Suprapubic skin (tissue), 4 donors: ENCODE results near the gene NLRC5. TPM values are rescaled to one million over a fixed set of nuclear protein-coding genes. Genes with fewer than 3 reads are reported as not detected.
A peak's percentile ranks its signal among the peaks of the same experiment; 100 is the strongest.
"Not testable (repeated sequence)": the region's sequence is repeated elsewhere in the genome, so short reads cannot be mapped to it uniquely, and the experiment has no call there.

Source experiments
- DNase-seq, 2 donors: peaks; one replicate each; pipeline ENCODE4 v3.0.0-alpha.2; 2019; ENCODE audit warnings: low spot score in 2 of 2
- H3K27ac ChIP-seq: fragments of 200-600 bp; sonication (generic); one replicate; pipeline ENCODE4 v1.5.1; 2019
- H3K27me3 ChIP-seq: fragments of 200-600 bp; sonication (generic); one replicate; pipeline ENCODE4 v1.5.1; 2019
- H3K36me3 ChIP-seq: fragments of 200-600 bp; sonication (generic); one replicate; pipeline ENCODE4 v1.5.1; 2019
- H3K4me1 ChIP-seq: fragments of 200-600 bp; sonication (generic); one replicate; pipeline ENCODE4 v1.5.1; 2019
- H3K4me3 ChIP-seq: fragments of 200-600 bp; sonication (generic); one replicate; pipeline ENCODE4 v1.5.1; 2019; ENCODE audit warnings: mild to moderate bottlenecking
- H3K9me3 ChIP-seq: fragments of 200-600 bp; sonication (generic); one replicate; pipeline ENCODE4 v1.5.1; 2019
- CTCF ChIP-seq, 2 donors: fragments of 200-600 bp in 1 of 2; fragments of 450-650 bp in 1 of 2; sonication (generic) in 1 of 2; IDR thresholded peaks; one replicate each; pipeline ENCODE4 v1.5.1; 2016 to 2019; ENCODE audit warnings: antibody characterized with exemption in 2 of 2, mild to moderate bottlenecking in 1 of 2, moderate library complexity in 1 of 2
- EP300 ChIP-seq: sonication (generic); formaldehyde crosslinking; IDR thresholded peaks from one replicate; pipeline ENCODE4 v1.6.1; 2017; ENCODE audit warnings: antibody characterized with exemption
- POLR2A ChIP-seq, 2 donors: fragments of 450-650 bp; IDR thresholded peaks; one replicate each; pipeline ENCODE4 v1.6.1; 2017; ENCODE audit warnings: antibody characterized with exemption in 2 of 2, mild to moderate bottlenecking in 2 of 2, moderate library complexity in 2 of 2
- POLR2AphosphoS5 ChIP-seq, 3 donors: sonication (generic); formaldehyde crosslinking; IDR thresholded peaks; one replicate each; pipeline ENCODE4 v1.6.1; 2017; ENCODE audit warnings: antibody characterized with exemption in 3 of 3
- WGBS: methylation state at CpG from one replicate; pipeline ENCODE4 v1.1.5; 2018; 5-methylcytosine and 5-hydroxymethylcytosine counted together
- total RNA-seq, 4 donors: library from RNA; depleted of rRNA; stranded (reverse); fragments of >200 nt; gene quantifications; one replicate each; pipeline ENCODE4 v1.1.0, GENCODE V29; 2016

Gene NLRC5
- total RNA-seq, 4 donors from 2014 or later = 36.9 to 133 (median 54.4) TPM

GRCh38 chr16:56989988-56990387 is 631 bp downstream of the NLRC5 start:
- H3K9me3 ChIP-seq = no peaks in the 10 kb centered on the region
- no peak for DNase-seq
- no peaks in the 10 kb centered on the region for H3K27me3 ChIP-seq
- no peak for TF ChIP-seq POLR2AphosphoS5 (IDR thresholded peaks at IDR 0.05)
- TF ChIP-seq CTCF (IDR thresholded peaks at IDR 0.05) = no peak
- TF ChIP-seq POLR2A (IDR thresholded peaks at IDR 0.05) = no peak
- TF ChIP-seq EP300 = no peak
- no peaks in the 10 kb centered on the region for H3K36me3 ChIP-seq
- peak overlapping the region; percentile 81 for H3K27ac ChIP-seq
- peaks cover 67% of the 10 kb centered on the region for H3K4me1 ChIP-seq
- peak overlapping the region; percentile 90 for H3K4me3 ChIP-seq
- 14% methylated on average over 7 of the region's 7 CpGs for WGBS

GRCh38 chr16:56990407-56991286 is 1.3 kb downstream of the NLRC5 start:
- no peak overlapping the region for H3K27ac ChIP-seq

GRCh38 chr16:56992431-56992830 is 3.1 kb downstream of the NLRC5 start:
- H3K27ac ChIP-seq, DNase-seq, H3K36me3 ChIP-seq, H3K4me3 ChIP-seq, H3K27me3 ChIP-seq, H3K9me3 ChIP-seq: not testable (repeated sequence)
- peaks cover 57% of the 10 kb centered on the region for H3K4me1 ChIP-seq
- WGBS = 57% methylated on average over 1 of the region's 1 CpG

More at GRCh38 chr16:56990407-56991286, 1.3 kb downstream of the NLRC5 start:
- 43% methylated on average over 16 of the region's 16 CpGs for WGBS
- no peak for TF ChIP-seq POLR2A (IDR thresholded peaks at IDR 0.05)
- no peak for TF ChIP-seq POLR2AphosphoS5 (IDR thresholded peaks at IDR 0.05)
- TF ChIP-seq EP300 = no peak
- TF ChIP-seq CTCF (IDR thresholded peaks at IDR 0.05) = no peak
- Histone ChIP-seq H3K27me3 (no peaks in the 10 kb centered on the region), H3K4me3 (peak overlapping the region; percentile 90), H3K36me3 (no peaks in the 10 kb centered on the region), H3K4me1 (peaks cover 66% of the 10 kb centered on the region), H3K9me3 (no peaks in the 10 kb centered on the region)
- DNase-seq = peak; percentile 44 to 45

- H3K27me3 ChIP-seq = no peaks in the 10 kb centered on the region
- no peak overlapping the region for H3K27ac ChIP-seq
- no peaks in the 10 kb centered on the region for H3K9me3 ChIP-seq
- TF ChIP-seq EP300 (no peak), POLR2AphosphoS5 (IDR thresholded peaks at IDR 0.05) (no peak), POLR2A (IDR thresholded peaks at IDR 0.05) (no peak), CTCF (IDR thresholded peaks at IDR 0.05) (no peak)
- H3K4me3 ChIP-seq = no peak overlapping the region
- H3K36me3 ChIP-seq = no peaks in the 10 kb centered on the region
- peak in 1 of 2 donors; percentile 7 for DNase-seq
- WGBS = 26% methylated on average over 2 of the region's 2 CpGs
- H3K4me1 ChIP-seq = peaks cover 50% of the 10 kb centered on the region
These were observed 3.8 kb downstream of the NLRC5 start for GRCh38 chr16:56993204-56993603.

GRCh38 chr16:56994311-56994710 is 5.0 kb downstream of the NLRC5 start:
- Histone ChIP-seq H3K27me3 (no peaks in the 10 kb centered on the region), H3K36me3 (no peaks in the 10 kb centered on the region), H3K9me3 (no peaks in the 10 kb centered on the region), H3K27ac (no peak overlapping the region), H3K4me1 (peaks cover 52% of the 10 kb centered on the region), H3K4me3 (no peak overlapping the region)
- WGBS = 57% methylated on average over 5 of the region's 5 CpGs
- TF ChIP-seq EP300 = no peak
- TF ChIP-seq CTCF (IDR thresholded peaks at IDR 0.05) = no peak
- peak in 1 of 2 donors; percentile 30 for DNase-seq
